IMR-90 (cell line): ENCODE results near the gene RAB36. TPM values are rescaled to one million over a fixed set of nuclear protein-coding genes. Genes with fewer than 3 reads are reported as not detected.

ENCODE experiments used
- ATAC-seq: fragments of 200-7000 bp; cut with Tn5 transposase; 2 replicates; pipeline ENCODE4 v1.9.1; 2020; ENCODE audit warnings: low read depth, mild to moderate bottlenecking, moderate library complexity
- BruUV-seq: library from RNA; stranded (reverse); fragments of 400-500 nt; replicated peaks from 2 replicates; lab custom pipeline; 2021; lab: Mats Ljungman, UMichigan
- CTCF ChIA-PET: fragments of 300-600 bp; formaldehyde crosslinking; extraction: SDS; loops from one replicate; lab custom pipeline; 2021; ENCODE audit warnings: antibody characterized with exemption; lab: Yijun Ruan, JAX
- POLR2A ChIA-PET: fragments of 300-600 bp; sonication (Branson Sonifier 250); formaldehyde crosslinking; loops from one replicate; lab custom pipeline; 2022; ENCODE audit warnings: antibody characterized with exemption; ENCODE audit not compliant: unreplicated experiment; lab: Charles Lee
- DNase-seq: peaks from one replicate; pipeline ENCODE4 v3.0.0; 2013
- H2AFZ ChIP-seq: replicated peaks from 2 replicates; pipeline ENCODE3; 2013; ENCODE audit warnings: low read length, mild to moderate bottlenecking; ENCODE audit not compliant: poor library complexity
- H2AK5ac ChIP-seq: 2 replicates; pipeline ENCODE4 v1.6.1; 2013; ENCODE audit warnings: low read depth, low read length, inconsistent platforms
- H2AK9ac ChIP-seq: replicated peaks from 2 replicates; pipeline ENCODE3; 2013; ENCODE audit warnings: mild to moderate bottlenecking, low read depth, low read length, moderate library complexity; ENCODE audit not compliant: poor library complexity
- H2BK120ac ChIP-seq: 2 replicates; pipeline ENCODE4 v1.6.1; 2013; ENCODE audit warnings: low read depth, low read length, inconsistent platforms
- H2BK15ac ChIP-seq: 3 replicates; pipeline ENCODE4 v1.6.1; 2013; ENCODE audit warnings: low read depth, low read length, inconsistent platforms
- H2BK20ac ChIP-seq: 2 replicates; pipeline ENCODE4 v1.6.1; 2013; ENCODE audit warnings: low read depth, mild to moderate bottlenecking, inconsistent platforms, low read length, moderate library complexity
- H2BK5ac ChIP-seq: 2 replicates; pipeline ENCODE4 v1.6.1; 2013; ENCODE audit warnings: mild to moderate bottlenecking, low read depth, low read length, inconsistent platforms; ENCODE audit not compliant: poor library complexity, severe bottlenecking
- H3K14ac ChIP-seq: replicated peaks from 2 replicates; pipeline ENCODE4 v1.6.1; 2013; ENCODE audit warnings: low read depth, low read length, inconsistent platforms
- H3K18ac ChIP-seq: 2 replicates; pipeline ENCODE4 v1.6.1; 2013; ENCODE audit warnings: low read depth, low read length, control low read depth
- H3K23ac ChIP-seq: 2 replicates; pipeline ENCODE4 v1.6.1; 2013; ENCODE audit warnings: low read depth, low read length, inconsistent platforms
- H3K27ac ChIP-seq: 2 replicates; pipeline ENCODE4 v1.5.1; 2013; ENCODE audit warnings: mild to moderate bottlenecking, control low read depth, low read length; ENCODE audit not compliant: insufficient read depth
- H3K27me3 ChIP-seq: 2 replicates; pipeline ENCODE4 v1.6.1; 2013; ENCODE audit warnings: low read length; ENCODE audit not compliant: control insufficient read depth, insufficient read depth
- H3K36me3 ChIP-seq: 2 replicates; pipeline ENCODE4 v1.6.1; 2013; ENCODE audit warnings: low read length, mixed read lengths; ENCODE audit not compliant: control insufficient read depth, insufficient read depth
- H3K4ac ChIP-seq: 2 replicates; pipeline ENCODE4 v1.6.1; 2013; ENCODE audit warnings: low read depth, low read length, inconsistent platforms
- H3K4me1 ChIP-seq: 2 replicates; pipeline ENCODE4 v1.6.1; 2013; ENCODE audit warnings: low read length, mixed read lengths; ENCODE audit not compliant: control insufficient read depth, insufficient read depth
- H3K4me2 ChIP-seq: 2 replicates; pipeline ENCODE4 v1.6.1; 2013; ENCODE audit warnings: low read depth, mild to moderate bottlenecking, control low read depth, low read length, moderate library complexity
- H3K4me3 ChIP-seq: 2 replicates; pipeline ENCODE4 v1.5.1; 2013; ENCODE audit warnings: low read depth, mild to moderate bottlenecking, control low read depth, low read length, moderate library complexity; ENCODE audit not compliant: insufficient read depth
- H3K56ac ChIP-seq: 2 replicates; pipeline ENCODE4 v1.6.1; 2013; ENCODE audit warnings: low read length, inconsistent platforms; ENCODE audit not compliant: insufficient read depth; ENCODE audit errors: extremely low read depth
- H3K79me1 ChIP-seq, 2 experiments: 2 replicates each; pipeline ENCODE4 v1.6.1; 2013; ENCODE audit warnings: low read length in 2 of 2, inconsistent platforms in 1 of 2, low read depth in 1 of 2
- H3K9ac ChIP-seq: 2 replicates; pipeline ENCODE4 v1.6.1; 2013; ENCODE audit warnings: low read depth, low read length, control low read depth
- H3K9me1 ChIP-seq: 2 replicates; pipeline ENCODE4 v1.6.1; 2013; ENCODE audit warnings: low read length, inconsistent platforms; ENCODE audit not compliant: insufficient read depth
- H3K9me3 ChIP-seq: 2 replicates; pipeline ENCODE4 v1.6.1; 2013; ENCODE audit warnings: low read length; ENCODE audit not compliant: control insufficient read depth, insufficient read depth
- H4K20me1 ChIP-seq: 2 replicates; pipeline ENCODE4 v1.6.1; 2013; ENCODE audit warnings: low read length, inconsistent platforms; ENCODE audit not compliant: insufficient read depth
- H4K5ac ChIP-seq: 2 replicates; pipeline ENCODE4 v1.6.1; 2013; ENCODE audit warnings: mild to moderate bottlenecking, low read depth, low read length, control low read depth
- H4K8ac ChIP-seq, 2 experiments: 2 replicates each; pipeline ENCODE4 v1.6.1; 2013; ENCODE audit warnings: low read depth in 2 of 2, low read length in 2 of 2, control low read depth in 1 of 2, inconsistent platforms in 1 of 2
- H4K91ac ChIP-seq: 2 replicates; pipeline ENCODE4 v1.6.1; 2013; ENCODE audit warnings: low read depth, low read length, inconsistent platforms; ENCODE audit not compliant: insufficient read depth
- BHLHE40 ChIP-seq: fragments of 150-350 bp; IDR thresholded peaks from 2 replicates; pipeline ENCODE4 v1.6.1; 2016; ENCODE audit warnings: mild to moderate bottlenecking, low read depth, low read length
- CEBPB ChIP-seq: IDR thresholded peaks from 2 replicates; pipeline ENCODE4 v1.6.1; 2012; ENCODE audit warnings: low read depth, low read length, improper control_type of control experiment
- CHD1 ChIP-seq: IDR thresholded peaks from 2 replicates; pipeline ENCODE4 v1.6.1; 2012; ENCODE audit warnings: low read depth, low read length, improper control_type of control experiment
- CTCF ChIP-seq: conservative IDR thresholded peaks from 2 replicates; pipeline ENCODE4 v1.5.1; 2012; ENCODE audit warnings: mild to moderate bottlenecking, low read depth, low read length, improper control_type of control experiment
- FOS ChIP-seq: fragments of 150-350 bp; IDR thresholded peaks from 2 replicates; pipeline ENCODE4 v1.6.1; 2016; ENCODE audit warnings: low read depth, low read length
- MAFK ChIP-seq: IDR thresholded peaks from 2 replicates; pipeline ENCODE4 v1.6.1; 2012; ENCODE audit warnings: low read depth, low read length, improper control_type of control experiment
- MAZ ChIP-seq: IDR thresholded peaks from 2 replicates; pipeline ENCODE4 v1.6.1; 2012; ENCODE audit warnings: low read depth, mild to moderate bottlenecking, low read length, improper control_type of control experiment, moderate library complexity, borderline replicate concordance
- MXI1 ChIP-seq: IDR thresholded peaks from 2 replicates; pipeline ENCODE4 v1.6.1; 2012; ENCODE audit warnings: low read depth, mild to moderate bottlenecking, low read length, moderate library complexity, borderline replicate concordance
- NFE2L2 ChIP-seq: fragments of 150-350 bp; IDR thresholded peaks from 2 replicates; pipeline ENCODE4 v1.6.1; 2016; ENCODE audit warnings: low read depth, mild to moderate bottlenecking, low read length
- POLR2A ChIP-seq: IDR thresholded peaks from 2 replicates; pipeline ENCODE4 v1.6.1; 2012; ENCODE audit warnings: mild to moderate bottlenecking, low read depth, low read length
- RAD21 ChIP-seq: IDR thresholded peaks from 2 replicates; pipeline ENCODE4 v1.6.1; 2012; ENCODE audit warnings: low read length, improper control_type of control experiment
- RCOR1 ChIP-seq: IDR thresholded peaks from 2 replicates; pipeline ENCODE4 v1.6.1; 2012; ENCODE audit warnings: mild to moderate bottlenecking, low read length, improper control_type of control experiment; ENCODE audit not compliant: insufficient replicate concordance
- RFX5 ChIP-seq: IDR thresholded peaks from 2 replicates; pipeline ENCODE4 v1.8.0; 2012; ENCODE audit warnings: low read depth, mild to moderate bottlenecking, low read length, moderate library complexity
- SMC3 ChIP-seq: fragments of 150-350 bp; IDR thresholded peaks from 2 replicates; pipeline ENCODE4 v1.6.1; 2016; ENCODE audit warnings: low read depth, mild to moderate bottlenecking, antibody characterized with exemption, low read length, moderate library complexity
- USF2 ChIP-seq: fragments of 150-350 bp; IDR thresholded peaks from 2 replicates; pipeline ENCODE4 v1.6.1; 2017; ENCODE audit warnings: mild to moderate bottlenecking, antibody characterized with exemption, low read length, low read depth
- WGBS, 2 experiments: methylation state at CpG; one replicate each; pipeline versions ENCODE4 v1.1.5 to v1.1.7; 2013; ENCODE audit warnings: missing lambda C conversion rate in 2 of 2; ENCODE audit not compliant: insufficient read length in 1 of 2; ENCODE audit errors: extremely low coverage in 2 of 2; 5-methylcytosine and 5-hydroxymethylcytosine counted together
- dilution Hi-C: fragments of 300-500 bp; cut with HindIII; formaldehyde crosslinking; loops from one replicate; pipeline ENCODE4 v1.14.3; 2018; ENCODE audit warnings: low sequenced_read_pairs; ENCODE audit not compliant: unreplicated experiment
- in situ Hi-C: fragments of 300-500 bp; cut with MboI; formaldehyde crosslinking; loops from 3 replicates; pipeline ENCODE4 v1.14.3; 2019; ENCODE audit warnings: low sequenced_read_pairs, inconsistent platforms, mixed read lengths
- intact Hi-C: fragments of 100-400 bp; cut with micrococcal nuclease; formaldehyde crosslinking; loops from 2 replicates; pipeline ENCODE4 v1.10.0; 2022
- polyA plus RNA-seq, 3 experiments: library from polyadenylated mRNA; depleted of rRNA; stranded (reverse); fragments of >200 nt; gene quantifications; 2 replicates each; pipeline ENCODE4 v1.2.3, GENCODE V29; 2012; ENCODE audit warnings: low replicate concordance in 1 of 3
- total RNA-seq: library from RNA; depleted of rRNA; stranded (reverse); fragments of >200 nt; gene quantifications from 2 replicates; pipeline ENCODE4 v1.2.3, GENCODE V29; 2012
- TF ChIP-seq, protein P1 (sequence below): fragments of 150-350 bp; IDR thresholded peaks from 2 replicates; pipeline ENCODE4 v1.6.1; 2016; ENCODE audit warnings: low read depth, mild to moderate bottlenecking, low read length, moderate library complexity, borderline replicate concordance

RAB36 gene
- total and polyA plus RNA-seq, 2 of the 4 experiments (the other 2 are of a cell fraction), result 3.6 to 4.0 TPM

DNA sequence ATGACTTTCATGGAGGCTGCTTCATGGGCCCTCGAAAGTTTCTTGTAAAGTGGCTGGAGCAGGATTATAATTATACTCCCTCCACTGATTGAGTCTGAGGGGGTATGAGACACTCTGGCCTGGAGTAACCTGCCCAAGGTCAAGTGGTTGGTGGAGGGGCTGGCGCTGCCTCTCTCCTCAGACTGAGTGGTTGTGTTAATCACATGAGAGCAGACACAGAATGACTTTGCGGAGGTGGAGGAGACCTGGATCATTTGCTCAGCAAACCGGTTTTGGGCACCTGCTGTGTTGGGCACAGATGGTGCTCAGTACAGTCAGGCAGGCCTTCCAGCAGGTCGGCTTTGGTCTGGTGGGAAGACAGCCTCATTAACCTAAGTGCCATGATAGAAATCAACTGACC is 46.9 kb downstream of the RAB36 start:
- 80% methylated on average over 3 of the region's 5 CpGs; no CpG with 5 or more reads in 1 of the 2 experiments for WGBS, 2 experiments
- Histone ChIP-seq H3K9ac (no peak overlapping the region), H4K91ac (no peak overlapping the region), H3K36me3 (no peaks in the 10 kb centered on the region), H2BK20ac (no peak overlapping the region), H3K9me1 (peaks cover 18% of the 10 kb centered on the region), H3K27ac (no peak overlapping the region), H3K27me3 (no peaks in the 10 kb centered on the region), H4K20me1 (peaks cover 52% of the 10 kb centered on the region), H3K4me3 (no peak overlapping the region), H3K4ac (no peak overlapping the region), H2AFZ (no peak overlapping the region), H3K56ac (no peak overlapping the region), H2AK9ac (no peak overlapping the region), H2AK5ac (no peak overlapping the region), H2BK15ac (no peak overlapping the region), H3K4me2 (no peak overlapping the region), H3K23ac (no peak overlapping the region), H4K5ac (no peak overlapping the region), H2BK5ac (no peak overlapping the region), H3K14ac (no peak overlapping the region), H3K79me1 (peaks cover 29 to 80% of the 10 kb centered on the region in 2 experiments), H2BK120ac (no peak overlapping the region), H3K18ac (no peak overlapping the region), H3K4me1 (peaks cover 10% of the 10 kb centered on the region), H4K8ac (no peak overlapping the region), H3K9me3 (no peaks in the 10 kb centered on the region)
- ATAC-seq (no peak), DNase-seq (no peak)
- ChIA-PET CTCF (no interaction called here), POLR2A (no interaction called here)
- dilution Hi-C loops, result no loop called here
- intact Hi-C loops, result no loop called here
- TF ChIP-seq, protein P1, sequence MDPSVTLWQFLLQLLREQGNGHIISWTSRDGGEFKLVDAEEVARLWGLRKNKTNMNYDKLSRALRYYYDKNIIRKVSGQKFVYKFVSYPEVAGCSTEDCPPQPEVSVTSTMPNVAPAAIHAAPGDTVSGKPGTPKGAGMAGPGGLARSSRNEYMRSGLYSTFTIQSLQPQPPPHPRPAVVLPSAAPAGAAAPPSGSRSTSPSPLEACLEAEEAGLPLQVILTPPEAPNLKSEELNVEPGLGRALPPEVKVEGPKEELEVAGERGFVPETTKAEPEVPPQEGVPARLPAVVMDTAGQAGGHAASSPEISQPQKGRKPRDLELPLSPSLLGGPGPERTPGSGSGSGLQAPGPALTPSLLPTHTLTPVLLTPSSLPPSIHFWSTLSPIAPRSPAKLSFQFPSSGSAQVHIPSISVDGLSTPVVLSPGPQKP, result no peak
- TF ChIP-seq RFX5 (no peak), POLR2A (no peak), RCOR1 (no peak), NFE2L2 (no peak), BHLHE40 (no peak), CEBPB (no peak), USF2 (no peak), MXI1 (no peak), CTCF (no peak), MAFK (no peak), CHD1 (no peak), FOS (no peak), SMC3 (no peak), RAD21 (no peak), MAZ (no peak)
- in situ Hi-C loops, result loop anchor here (5.0 kb wide), 1 partner anchor 50 kb away; no protein-coding TSS in a partner anchor
- BruUV-seq, result no TSS peak
